HepG2 (cell line): ENCODE measurements around the gene TARDBP. TPM values are rescaled to one million over a fixed set of nuclear protein-coding genes. Genes with fewer than 3 reads are reported as not detected.

Experiments used
- DZIP1 ChIP-seq: sonication (generic); formaldehyde crosslinking; IDR thresholded peaks from 2 replicates; pipeline ENCODE4 v1.5.0; 2020; ENCODE audit warnings: mild to moderate bottlenecking, missing genetic modification reagents
- EP300 ChIP-seq, 3 experiments: sonication (generic) in 1 of 3; formaldehyde crosslinking in 1 of 3; IDR thresholded peaks; 2 replicates each; pipeline versions ENCODE4 v1.5.1 to v1.6.1; 2011 to 2020; ENCODE audit warnings: low read depth in 2 of 3, low read length in 2 of 3, borderline replicate concordance in 1 of 3, improper control_type of control experiment in 1 of 3, mild to moderate bottlenecking in 1 of 3, missing genetic modification reagents in 1 of 3, moderate library complexity in 1 of 3
- FOSL2 ChIP-seq: sonication (generic); formaldehyde crosslinking; IDR thresholded peaks from 2 replicates; pipeline ENCODE4 v1.4.0; 2020; ENCODE audit warnings: missing genetic modification reagents
- HIC2 ChIP-seq: sonication (generic); formaldehyde crosslinking; IDR thresholded peaks from 2 replicates; pipeline ENCODE4 v1.9.0; 2022; ENCODE audit warnings: low read depth, missing genetic modification reagents
- HMG20B ChIP-seq: conservative IDR thresholded peaks from 2 replicates; pipeline ENCODE4 v1.6.1; 2016; ENCODE audit warnings: missing genetic modification reagents, missing compliant biosample characterization
- KDM3A ChIP-seq: IDR thresholded peaks from 2 replicates; pipeline ENCODE4 v1.6.1; 2018; ENCODE audit warnings: low read depth, missing compliant biosample characterization
- MLLT10 ChIP-seq: sonication (generic); formaldehyde crosslinking; IDR thresholded peaks from 2 replicates; pipeline ENCODE4 v1.4.0; 2020; ENCODE audit warnings: missing genetic modification reagents
- MXD3 ChIP-seq: IDR thresholded peaks from 2 replicates; pipeline ENCODE4 v1.6.1; 2016; ENCODE audit warnings: mild to moderate bottlenecking, missing biosample characterization, missing genetic modification reagents
- PAX8 ChIP-seq: sonication (generic); formaldehyde crosslinking; IDR thresholded peaks from 2 replicates; pipeline ENCODE4 v1.8.0; 2022; ENCODE audit warnings: mild to moderate bottlenecking, missing genetic modification reagents, borderline replicate concordance
- SMC3 ChIP-seq: IDR thresholded peaks from 2 replicates; pipeline ENCODE4 v1.6.1; 2011; ENCODE audit warnings: low read length, improper control_type of control experiment
- SOX5 ChIP-seq: IDR thresholded peaks from 2 replicates; pipeline ENCODE4 v1.6.1; 2016; ENCODE audit warnings: borderline replicate concordance
- TCF7 ChIP-seq: sonication (generic); IDR thresholded peaks from 2 replicates; pipeline ENCODE4 v1.6.1; 2016; ENCODE audit warnings: antibody characterized with exemption, low read depth
- TCF7L2 ChIP-seq: IDR thresholded peaks from 2 replicates; pipeline ENCODE4 v1.6.1; 2011; ENCODE audit warnings: mild to moderate bottlenecking, low read depth, low read length, moderate library complexity
- TFE3 ChIP-seq: IDR thresholded peaks from 2 replicates; pipeline ENCODE4 v1.6.1; 2016
- THAP7 ChIP-seq: sonication (generic); formaldehyde crosslinking; IDR thresholded peaks from 2 replicates; pipeline ENCODE4 v1.8.1; 2023; ENCODE audit warnings: mild to moderate bottlenecking, missing genetic modification reagents
- TSC22D2 ChIP-seq: sonication (generic); formaldehyde crosslinking; IDR thresholded peaks from 2 replicates; pipeline ENCODE4 v1.5.1; 2020; ENCODE audit warnings: missing genetic modification reagents, mild to moderate bottlenecking, borderline replicate concordance
- ZKSCAN8 ChIP-seq: IDR thresholded peaks from 2 replicates; pipeline ENCODE4 v1.6.1; 2016; ENCODE audit warnings: borderline replicate concordance, missing genetic modification reagents, missing compliant biosample characterization
- ZMYM4 ChIP-seq: sonication (generic); formaldehyde crosslinking; IDR thresholded peaks from 2 replicates; pipeline ENCODE4 v1.8.1; 2023; ENCODE audit warnings: mild to moderate bottlenecking, missing genetic modification reagents
- ZNF17 ChIP-seq: sonication (generic); formaldehyde crosslinking; IDR thresholded peaks from 2 replicates; pipeline ENCODE4 v1.5.0; 2020; ENCODE audit warnings: mild to moderate bottlenecking, missing genetic modification reagents
- ZNF780A ChIP-seq: sonication (generic); formaldehyde crosslinking; IDR thresholded peaks from 2 replicates; pipeline ENCODE4 v1.8.0; 2022; ENCODE audit warnings: mild to moderate bottlenecking, missing genetic modification reagents, moderate library complexity
- ZNF83 ChIP-seq: sonication (generic); formaldehyde crosslinking; IDR thresholded peaks from 2 replicates; pipeline ENCODE4 v1.4.0; 2020; ENCODE audit warnings: missing genetic modification reagents, mild to moderate bottlenecking, borderline replicate concordance
- polyA plus RNA-seq, 8 experiments: library from polyadenylated mRNA; depleted of rRNA in 3 of 8; stranded (reverse) in 7 of 8; unstranded in 1 of 8; fragments of >200 nt; fragmentation: Illumina TruSeq in 4 of 8; extraction: Trizol in 4 of 8; gene quantifications; 2 replicates each; pipeline versions ENCODE4 v1.2.1 to v1.2.3, GENCODE V29; 2011 to 2016; ENCODE audit warnings: low read depth in 4 of 8, missing spikeins in 1 of 8, mixed read lengths in 1 of 8; ENCODE audit not compliant: insufficient read depth in 1 of 8
- total RNA-seq, 5 experiments: library from RNA; depleted of rRNA; stranded (reverse); fragments of >200 nt; fragmentation: Illumina TruSeq; extraction: Trizol; gene quantifications; 2 replicates each; pipeline ENCODE4 v1.2.3, GENCODE V29; 2016; ENCODE audit warnings: low read depth in 1 of 5

TARDBP gene
- total and polyA plus RNA-seq, 2 of the 13 experiments (the other 11 are each of a cell fraction or from before 2014, with no cell fraction given) = 62.4 to 93.0 TPM

- TF ChIP-seq MXD3 (CRISPR knock-in tag) (peak; percentile 97), HMG20B (CRISPR knock-in tag) (peak; percentile 10; the same call in 1 of the 2 replicates), MLLT10 (CRISPR knock-in tag) (no peak), SOX5 (CRISPR knock-in tag) (no peak), DZIP1 (CRISPR knock-in tag) (no peak), FOSL2 (CRISPR knock-in tag) (0 out of 2 replicates have a peak, but pooled peaks have one; percentile 37), ZNF780A (CRISPR knock-in tag) (no peak), HIC2 (CRISPR knock-in tag) (no peak), ZNF17 (CRISPR knock-in tag) (0 out of 2 replicates have a peak, but pooled peaks have one; percentile 72), TCF7 (no peak), PAX8 (CRISPR knock-in tag) (peak; percentile 98; the same call in 1 of the 2 replicates), THAP7 (no peak; the same call in 1 of the 2 replicates), ZNF83 (CRISPR knock-in tag) (peak; percentile 92; the same call in 1 of the 2 replicates), TSC22D2 (peak; percentile 61; the same call in 1 of the 2 replicates), ZMYM4 (CRISPR knock-in tag) (peak; percentile 64), EP300 (IDR thresholded peaks at IDR 0.05; ENCODE audit: low read depth in 2 of 2, low read length in 2 of 2) (peak in 1 of 2 experiments; percentile 10; a peak in 1 of 4 replicates), EP300 (CRISPR knock-in tag; IDR thresholded peaks at IDR 0.05; ENCODE audit: borderline replicate concordance) (no peak), SMC3 (no peak), KDM3A (CRISPR knock-in tag) (no peak; the same call in 1 of the 2 replicates), TCF7L2 (no peak), TFE3 (peak; percentile 50; the same call in 1 of the 2 replicates), ZKSCAN8 (CRISPR knock-in tag) (peak; percentile 21; the same call in 1 of the 2 replicates)
Measured at GRCh38 chr1:11012260-11013159, at the start of gene TARDBP (continued).
